Activated naive CD8-positive, alpha-beta T cell treated with anti-CD3 and anti-CD28 coated beads, Interleukin-2, amount 50 U/mL, for 24 hours (primary cell): ENCODE results near the gene TRIM39.
"Not testable (repeated sequence)": the region's sequence is repeated elsewhere in the genome, so short reads cannot be mapped to it uniquely, and the experiment has no call there.

Experiments used
- ATAC-seq: fragments of 150-1000 bp; cut with Tn5 transposase; one replicate; pipeline ENCODE4 v1.10.0; 2021
- DNase-seq: peaks from one replicate; pipeline ENCODE4 v3.0.0; 2021
- H3K27ac Mint-ChIP-seq: one replicate; pipeline ENCODE4 v1.8.0; 2021; ENCODE audit warnings: mild to moderate bottlenecking, mixed read lengths
- H3K27me3 Mint-ChIP-seq: one replicate; pipeline ENCODE4 v1.8.0; 2021; ENCODE audit warnings: mixed read lengths
- H3K36me3 Mint-ChIP-seq: one replicate; pipeline ENCODE4 v1.8.0; 2021; ENCODE audit warnings: low read depth, mixed read lengths
- H3K4me1 Mint-ChIP-seq: one replicate; pipeline ENCODE4 v1.8.0; 2021; ENCODE audit warnings: mixed read lengths
- H3K4me3 Mint-ChIP-seq: one replicate; pipeline ENCODE4 v1.8.0; 2021; ENCODE audit warnings: mild to moderate bottlenecking, moderate library complexity, mixed read lengths
- H3K9me3 Mint-ChIP-seq: one replicate; pipeline ENCODE4 v1.8.0; 2021; ENCODE audit warnings: mixed read lengths

The TRIM39 gene

GRCh38 chr6:30364591-30364990 lies 37.9 kb downstream of the TRIM39 start:
- Mint-ChIP-seq H3K4me1 (no peaks in the 10 kb centered on the region), H3K27ac (no peak overlapping the region), H3K36me3 (no peaks in the 10 kb centered on the region), H3K27me3 (peaks cover 56% of the 10 kb centered on the region), H3K4me3 (no peak overlapping the region), H3K9me3 (peaks cover 4% of the 10 kb centered on the region)
- no peak for ATAC-seq
- no peak for DNase-seq

GRCh38 chr6:30369280-30369679 lies 42.6 kb downstream of the TRIM39 start:
- ATAC-seq, H3K27ac Mint-ChIP-seq, H3K9me3 Mint-ChIP-seq, H3K36me3 Mint-ChIP-seq, DNase-seq, H3K4me3 Mint-ChIP-seq, H3K4me1 Mint-ChIP-seq: not testable (repeated sequence)
- H3K27me3 Mint-ChIP-seq: peaks cover 29% of the 10 kb centered on the region

- DNase-seq (no peak), ATAC-seq (no peak)
- Mint-ChIP-seq H3K27ac (no peak overlapping the region), H3K27me3 (peaks cover 42% of the 10 kb centered on the region), H3K9me3 (no peaks in the 10 kb centered on the region), H3K4me3 (no peak overlapping the region), H3K36me3 (no peaks in the 10 kb centered on the region), H3K4me1 (no peaks in the 10 kb centered on the region)
Measured at GRCh38 chr6:30378290-30378937, 51.7 kb downstream of the TRIM39 start.

- H3K9me3 Mint-ChIP-seq: no peaks in the 10 kb centered on the region
- peaks cover 48% of the 10 kb centered on the region for H3K27me3 Mint-ChIP-seq
- no peaks in the 10 kb centered on the region for H3K4me1 Mint-ChIP-seq
- DNase-seq (no peak), ATAC-seq (no peak)
- H3K4me3 Mint-ChIP-seq: no peak overlapping the region
- H3K27ac Mint-ChIP-seq: no peak overlapping the region
- no peaks in the 10 kb centered on the region for H3K36me3 Mint-ChIP-seq
Measured at GRCh38 chr6:30380464-30380863, 53.7 kb downstream of the TRIM39 start.

GRCh38 chr6:30386166-30386565 lies 59.4 kb downstream of the TRIM39 start:
- H3K4me1 Mint-ChIP-seq: no peaks in the 10 kb centered on the region
- peaks cover 79% of the 10 kb centered on the region for H3K27me3 Mint-ChIP-seq
- DNase-seq (no peak), ATAC-seq (no peak)
- H3K27ac Mint-ChIP-seq: no peak overlapping the region
- H3K4me3 Mint-ChIP-seq: no peak overlapping the region
- H3K36me3 Mint-ChIP-seq: no peaks in the 10 kb centered on the region
- no peaks in the 10 kb centered on the region for H3K9me3 Mint-ChIP-seq

- Mint-ChIP-seq H3K9me3 (no peaks in the 10 kb centered on the region), H3K36me3 (no peaks in the 10 kb centered on the region), H3K4me1 (no peaks in the 10 kb centered on the region), H3K27ac (no peak overlapping the region), H3K27me3 (peaks cover 72% of the 10 kb centered on the region), H3K4me3 (no peak overlapping the region)
- ATAC-seq: peak; percentile 79
- no peak for DNase-seq
Measured at GRCh38 chr6:30391240-30391639, 64.5 kb downstream of the TRIM39 start.
